ENCODE data around the gene GLUD1. TPM values are rescaled to one million over a fixed set of nuclear protein-coding genes. Genes with fewer than 3 reads are reported as not detected.
"Not testable (repeated sequence)": the region's sequence is repeated elsewhere in the genome, so short reads cannot be mapped to it uniquely, and the experiment has no call there.

GLUD1 gene
- total RNA-seq, 1 donor = 123 TPM

DNA sequence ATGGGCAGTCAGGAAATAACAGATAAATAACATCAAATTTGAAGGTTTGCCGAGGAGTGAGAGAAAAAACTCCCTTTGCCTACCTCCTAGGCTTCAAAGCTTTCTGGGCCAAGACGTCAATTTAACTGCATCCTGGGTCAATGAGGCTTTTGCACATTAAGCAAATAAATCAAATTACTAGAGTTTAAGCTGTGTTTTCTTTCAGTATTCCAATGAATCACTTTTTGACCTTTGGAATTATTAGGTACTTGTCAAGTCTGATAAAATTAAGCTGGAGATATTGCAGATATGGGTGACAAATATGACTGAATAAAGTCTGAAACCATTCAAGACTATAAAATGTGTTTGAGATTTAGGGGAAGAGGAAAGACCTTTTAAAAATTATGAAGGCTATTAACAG, 22.2 kb downstream of the GLUD1 start:
- Histone ChIP-seq H3K4me1 (ENCODE audit: insufficient read depth, low read length) (no peaks in the 10 kb centered on the region), H3K4me3 (ENCODE audit: low read length) (no peak overlapping the region)

DNA sequence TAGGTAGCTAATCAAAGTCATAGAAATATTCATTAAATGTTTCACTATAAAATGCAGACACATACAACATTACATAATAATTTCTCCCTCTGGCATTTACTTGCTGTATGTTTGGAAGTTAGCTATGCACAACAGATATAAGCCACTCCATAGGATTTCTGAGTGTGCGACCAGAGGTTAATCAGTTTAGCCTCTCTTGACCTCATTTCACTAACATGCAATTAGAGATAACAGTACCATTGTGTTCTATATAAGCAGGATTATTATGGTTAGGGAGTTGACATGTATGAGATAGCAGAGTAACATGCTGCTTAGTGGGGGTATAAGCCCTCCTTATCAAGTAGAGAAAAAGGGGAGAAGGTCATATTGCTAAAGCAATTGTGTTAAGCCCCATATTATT, 26.4 kb downstream of the GLUD1 start:
- Histone ChIP-seq H3K4me1 (ENCODE audit: insufficient read depth, low read length) (no peaks in the 10 kb centered on the region), H3K27me3 (ENCODE audit: insufficient read depth, low read length) (no peaks in the 10 kb centered on the region), H3K4me3 (ENCODE audit: low read length) (no peak overlapping the region), H3K9me3 (ENCODE audit: low read depth, low read length) (no peaks in the 10 kb centered on the region)

More for the DNA sequence above, 22.2 kb downstream of the GLUD1 start:
- H3K9me3 ChIP-seq (ENCODE audit: low read depth, low read length) = no peaks in the 10 kb centered on the region
- no peaks in the 10 kb centered on the region for H3K27me3 ChIP-seq (ENCODE audit: insufficient read depth, low read length)

DNA sequence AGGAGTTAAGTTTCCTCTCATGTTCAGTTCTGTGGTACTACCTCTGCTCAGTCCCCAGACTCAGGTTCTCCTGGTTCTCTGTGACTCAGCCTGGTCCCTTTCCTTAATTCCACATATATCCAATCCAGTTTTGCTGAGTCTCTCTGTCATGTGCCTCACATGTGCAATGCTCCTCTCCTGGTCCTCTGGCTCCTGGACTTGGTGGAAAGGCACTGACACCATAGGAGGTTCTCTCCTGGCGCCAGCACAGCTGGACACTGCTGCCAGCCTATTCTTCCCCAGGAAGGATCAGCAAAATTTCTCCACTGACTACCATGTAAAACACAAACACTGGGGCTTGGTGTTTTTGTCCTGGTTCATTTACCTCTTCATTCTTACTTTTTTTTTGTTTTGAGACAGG, 27.8 kb downstream of the GLUD1 start:
- H3K27me3 ChIP-seq (ENCODE audit: insufficient read depth, low read length) = no peaks in the 10 kb centered on the region
- no peaks in the 10 kb centered on the region for H3K9me3 ChIP-seq (ENCODE audit: low read depth, low read length)
- no peaks in the 10 kb centered on the region for H3K4me1 ChIP-seq (ENCODE audit: insufficient read depth, low read length)
- no peak overlapping the region for H3K4me3 ChIP-seq (ENCODE audit: low read length)

DNA sequence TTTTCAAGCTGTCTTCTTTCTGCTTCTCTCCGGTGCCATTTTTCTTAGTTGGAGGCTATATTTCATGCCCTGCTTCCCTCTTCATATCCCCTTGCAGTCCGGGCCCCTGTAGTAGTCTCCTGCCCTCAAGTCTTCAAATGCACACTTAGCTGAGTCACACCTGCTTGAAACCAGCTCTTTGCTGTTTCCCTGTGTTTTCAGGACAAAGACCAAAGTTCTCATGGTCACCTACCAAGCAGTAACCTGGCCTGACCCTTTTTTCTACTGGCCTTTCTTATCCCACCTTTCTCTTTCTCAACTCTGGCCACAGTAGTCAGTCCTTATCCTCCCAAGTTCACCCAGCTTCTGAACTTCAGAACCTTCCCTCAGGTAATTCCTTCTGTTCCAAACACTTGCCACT, 28.5 kb downstream of the GLUD1 start:
- Histone ChIP-seq H3K9me3 (ENCODE audit: low read depth, low read length) (no peaks in the 10 kb centered on the region), H3K4me3 (ENCODE audit: low read length) (no peak overlapping the region), H3K27me3 (ENCODE audit: insufficient read depth, low read length) (no peaks in the 10 kb centered on the region), H3K4me1 (ENCODE audit: insufficient read depth, low read length) (no peaks in the 10 kb centered on the region)

DNA sequence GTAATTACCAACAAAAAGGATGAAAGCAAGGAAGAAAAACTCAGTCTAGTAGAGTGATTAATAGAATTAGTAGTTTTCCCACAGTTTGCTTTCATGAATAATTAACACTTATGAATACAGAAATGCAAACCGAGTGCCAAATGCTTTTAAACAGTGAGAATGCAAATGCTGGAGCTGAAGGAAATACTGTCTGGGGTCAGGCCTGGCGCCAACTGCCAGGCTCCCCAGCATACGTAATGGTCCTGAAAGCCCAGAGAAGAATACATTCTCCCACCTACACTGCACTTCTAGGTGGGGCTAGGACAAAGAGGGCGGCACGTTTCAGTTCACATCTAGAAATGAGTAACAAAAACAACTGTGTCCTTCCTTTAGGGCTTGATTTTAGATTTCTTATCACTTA, 30.0 kb downstream of the GLUD1 start:
- no peaks in the 10 kb centered on the region for H3K4me1 ChIP-seq (ENCODE audit: insufficient read depth, low read length)
- no peaks in the 10 kb centered on the region for H3K27me3 ChIP-seq (ENCODE audit: insufficient read depth, low read length)
- no peak overlapping the region for H3K4me3 ChIP-seq (ENCODE audit: low read length)
- no peaks in the 10 kb centered on the region for H3K9me3 ChIP-seq (ENCODE audit: low read depth, low read length)

DNA sequence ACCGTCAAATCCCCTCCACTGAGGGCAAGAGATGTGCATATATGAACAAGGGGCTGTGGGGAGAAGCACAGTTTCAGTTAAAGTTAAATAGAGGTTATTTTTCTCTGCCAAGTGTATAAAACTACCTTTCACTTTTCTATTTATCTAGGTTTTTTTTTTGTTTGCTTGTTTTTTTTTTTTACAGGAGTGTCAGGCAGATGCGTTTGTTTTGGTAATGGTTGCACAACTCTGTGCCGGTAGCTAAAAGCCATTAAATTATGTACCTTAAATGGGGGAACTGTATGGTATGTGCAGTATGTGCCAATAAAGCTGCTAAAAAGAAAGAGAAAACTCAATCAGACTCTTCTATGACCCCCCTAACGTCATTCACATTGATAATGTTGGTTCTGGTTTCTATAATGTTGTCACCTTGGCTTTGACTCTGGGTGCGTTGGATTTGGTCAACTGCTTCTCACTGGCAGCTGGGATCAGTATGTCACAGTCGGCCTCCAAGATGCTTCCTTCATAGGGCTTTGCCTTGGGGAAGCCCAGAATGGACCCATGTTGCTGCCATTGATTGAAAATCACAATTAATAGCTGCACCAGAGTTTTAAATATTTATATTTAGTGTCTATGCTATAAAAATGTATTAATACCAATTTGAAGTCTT, 34.2 kb downstream of the GLUD1 start:
- no peaks in the 10 kb centered on the region for H3K9me3 ChIP-seq (ENCODE audit: low read depth, low read length)
- H3K4me3 ChIP-seq (ENCODE audit: low read length) = no peak overlapping the region
- peaks cover 2% of the 10 kb centered on the region for H3K4me1 ChIP-seq (ENCODE audit: insufficient read depth, low read length)
- no peaks in the 10 kb centered on the region for H3K27me3 ChIP-seq (ENCODE audit: insufficient read depth, low read length)

DNA sequence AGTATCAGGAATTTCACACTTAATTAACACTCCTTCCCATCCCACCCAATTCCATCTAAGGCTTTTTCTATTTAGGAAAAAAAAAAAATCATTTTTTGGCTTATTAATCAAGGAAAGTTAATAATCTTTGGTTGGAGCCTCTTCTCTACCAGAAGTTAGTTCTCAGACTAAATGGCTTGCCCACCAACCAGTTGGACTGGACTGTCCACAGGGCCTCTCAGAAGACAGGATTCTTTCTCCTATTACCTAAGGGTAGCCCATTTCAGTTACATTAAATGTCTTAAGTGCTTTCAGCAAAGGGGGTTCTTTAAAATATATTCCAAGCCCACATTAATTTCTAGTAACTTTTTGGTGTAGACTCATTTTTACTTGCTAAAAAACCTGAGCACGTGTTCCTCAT, 35.2 kb downstream of the GLUD1 start:
- Histone ChIP-seq H3K9me3 (ENCODE audit: low read depth, low read length) (no peaks in the 10 kb centered on the region), H3K4me1 (ENCODE audit: insufficient read depth, low read length) (peaks cover 12% of the 10 kb centered on the region), H3K4me3 (ENCODE audit: low read length) (no peak overlapping the region)

DNA sequence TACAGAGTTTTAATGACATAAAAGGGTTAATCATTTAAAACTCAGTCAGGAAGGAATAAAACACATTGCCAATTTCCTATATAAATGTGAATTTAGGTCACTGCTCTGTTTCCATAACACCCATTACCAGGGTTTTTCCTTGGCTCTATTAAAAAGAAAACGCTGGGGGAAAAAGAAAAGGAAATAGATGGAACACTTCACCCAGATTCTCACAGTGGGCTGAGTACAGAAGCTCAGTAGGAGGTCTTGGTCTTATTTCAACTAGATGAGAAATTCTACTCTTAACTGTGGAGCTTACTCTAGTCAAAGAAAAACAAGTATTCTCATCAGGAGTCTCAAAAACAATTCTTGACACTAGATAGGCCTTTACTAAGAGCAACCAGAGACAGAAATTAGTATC, 36.5 kb downstream of the GLUD1 start:
- Histone ChIP-seq H3K27me3 (ENCODE audit: insufficient read depth, low read length) (no peaks in the 10 kb centered on the region), H3K4me1 (ENCODE audit: insufficient read depth, low read length) (peaks cover 12% of the 10 kb centered on the region), H3K4me3 (ENCODE audit: low read length) (no peak overlapping the region), H3K9me3 (ENCODE audit: low read depth, low read length) (no peaks in the 10 kb centered on the region)

More for the DNA sequence above, 35.2 kb downstream of the GLUD1 start:
- H3K27me3 ChIP-seq (ENCODE audit: insufficient read depth, low read length) = no peaks in the 10 kb centered on the region

DNA sequence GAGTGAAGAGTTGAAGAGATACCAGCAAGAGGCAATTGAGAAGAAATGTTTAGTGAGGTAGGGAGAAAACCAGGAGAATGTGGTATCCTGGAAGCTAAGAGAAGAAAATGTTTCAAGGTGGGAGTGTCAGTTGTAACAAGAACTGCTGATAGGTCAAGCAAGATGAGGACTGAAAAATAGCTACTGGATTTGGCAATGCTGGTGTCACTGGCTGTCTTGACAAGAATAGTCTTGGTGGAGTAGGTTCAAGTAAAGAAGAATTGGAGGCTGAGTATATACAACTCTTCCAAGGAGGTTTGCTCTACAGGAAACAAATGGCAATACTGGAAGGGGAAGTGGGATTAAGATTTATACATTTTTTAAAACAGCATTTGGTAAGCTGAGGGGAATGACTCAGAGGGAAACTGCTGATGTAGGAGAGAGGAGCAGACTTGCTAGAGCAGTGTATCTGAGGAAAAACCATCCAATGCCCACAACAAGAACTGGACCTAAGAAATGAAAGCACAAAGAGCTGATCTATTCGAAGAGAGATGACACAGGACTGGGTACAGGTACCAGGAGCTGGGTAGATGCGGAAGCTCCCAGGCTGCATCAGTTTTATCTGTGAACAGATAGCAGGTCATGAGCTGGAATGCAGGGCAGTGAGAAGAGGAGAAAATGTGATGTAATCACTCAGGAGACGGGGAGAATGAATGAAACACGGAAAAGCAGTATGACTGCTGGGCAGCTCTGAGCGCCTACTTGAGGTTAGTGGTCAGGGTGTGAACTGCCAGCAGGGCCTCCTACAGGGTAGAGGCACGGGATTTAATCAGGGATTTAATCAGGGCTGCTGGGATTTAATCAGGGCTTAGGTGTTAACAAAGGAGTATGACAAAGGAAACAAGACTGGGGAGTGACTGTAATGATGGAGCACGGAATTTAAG, 40.0 kb downstream of the GLUD1 start:
- Histone ChIP-seq H3K27me3 (ENCODE audit: insufficient read depth, low read length) (no peaks in the 10 kb centered on the region), H3K9me3 (ENCODE audit: low read depth, low read length) (no peaks in the 10 kb centered on the region), H3K4me3 (ENCODE audit: low read length) (no peak overlapping the region), H3K4me1 (ENCODE audit: insufficient read depth, low read length) (peaks cover 12% of the 10 kb centered on the region)

DNA sequence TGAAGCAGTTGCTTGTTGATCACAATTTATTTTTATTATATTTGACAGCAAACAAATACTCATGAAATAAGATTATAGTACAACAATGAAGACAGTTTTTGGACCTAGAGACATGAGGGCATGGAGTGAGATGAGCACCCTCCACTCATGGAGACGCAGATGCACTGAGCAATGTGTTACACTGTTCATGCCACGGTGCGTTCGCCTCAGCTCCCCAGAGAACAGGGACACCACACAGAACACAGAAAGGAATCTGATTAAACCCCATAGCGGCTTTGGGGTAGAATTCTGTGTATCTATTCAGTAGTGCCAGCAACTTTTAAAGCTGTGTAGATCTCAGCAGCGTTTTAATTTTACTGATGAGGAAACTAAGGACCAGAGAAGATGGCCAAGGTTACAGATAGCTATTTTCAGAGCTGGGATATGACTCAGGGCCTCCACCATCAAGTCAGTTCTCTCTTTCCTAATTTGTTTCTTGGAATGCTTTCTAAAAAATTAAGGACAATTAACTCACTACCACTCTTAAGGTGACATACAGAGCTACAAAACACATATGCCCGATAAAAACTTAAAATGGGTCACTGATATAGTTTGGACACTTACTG, 41.0 kb downstream of the GLUD1 start:
- peaks cover 12% of the 10 kb centered on the region for H3K4me1 ChIP-seq (ENCODE audit: insufficient read depth, low read length)
- no peaks in the 10 kb centered on the region for H3K9me3 ChIP-seq (ENCODE audit: low read depth, low read length)
- H3K27me3 ChIP-seq (ENCODE audit: insufficient read depth, low read length) = no peaks in the 10 kb centered on the region
- H3K4me3 ChIP-seq (ENCODE audit: low read length) = no peak overlapping the region

DNA sequence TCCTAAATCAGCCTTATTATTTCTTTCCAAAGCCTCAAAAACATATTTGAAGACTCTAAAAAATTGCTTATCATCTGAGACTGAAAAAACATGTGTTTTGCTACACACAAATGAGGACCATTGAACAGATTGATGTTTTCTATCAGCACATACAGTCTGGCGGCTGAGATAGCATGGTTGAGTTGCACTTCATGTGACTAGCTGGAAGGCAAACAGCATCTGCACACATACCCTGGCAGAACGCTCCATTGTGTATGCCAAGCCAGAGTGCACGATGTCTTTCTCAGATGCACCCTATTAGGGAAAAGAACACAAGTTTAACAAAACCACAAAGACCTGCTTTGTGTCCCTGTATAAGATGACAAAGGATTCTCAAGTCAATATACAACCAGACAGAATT, 41.5 kb downstream of the GLUD1 start:
- Histone ChIP-seq H3K27me3 (ENCODE audit: insufficient read depth, low read length) (no peaks in the 10 kb centered on the region), H3K4me3 (ENCODE audit: low read length) (no peak overlapping the region), H3K9me3 (ENCODE audit: low read depth, low read length) (no peaks in the 10 kb centered on the region), H3K4me1 (ENCODE audit: insufficient read depth, low read length) (peaks cover 12% of the 10 kb centered on the region)

DNA sequence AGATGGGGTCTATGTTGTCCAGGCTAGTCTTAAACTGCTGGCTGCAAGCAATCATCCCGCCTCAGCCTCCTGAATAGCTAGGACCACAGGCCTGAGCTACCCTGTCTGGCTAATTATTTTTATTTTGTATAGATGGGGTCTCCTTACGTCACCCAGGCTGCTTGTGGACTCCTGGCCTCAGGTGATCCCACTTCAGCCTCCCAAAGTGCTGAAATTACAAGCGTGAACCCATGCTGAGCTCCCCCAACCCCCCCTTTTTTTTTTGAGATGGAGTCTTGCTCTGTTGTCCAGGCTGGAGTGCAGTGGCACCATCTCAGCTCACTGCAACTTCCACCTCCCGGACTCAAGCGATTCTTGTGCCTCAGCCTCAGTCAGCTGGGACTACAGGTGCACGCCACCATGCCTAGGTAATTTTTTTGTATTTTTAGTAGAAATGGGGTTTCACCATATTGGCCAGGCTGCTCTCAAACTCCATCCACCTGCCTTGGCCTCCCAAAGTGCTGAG, 49.2 kb downstream of the GLUD1 start:
- no peaks in the 10 kb centered on the region for H3K9me3 ChIP-seq (ENCODE audit: low read depth, low read length)
- H3K4me3 ChIP-seq (ENCODE audit: low read length) = no peak overlapping the region
- H3K4me1 ChIP-seq (ENCODE audit: insufficient read depth, low read length) = no peaks in the 10 kb centered on the region
- H3K27me3 ChIP-seq (ENCODE audit: insufficient read depth, low read length) = no peaks in the 10 kb centered on the region

DNA sequence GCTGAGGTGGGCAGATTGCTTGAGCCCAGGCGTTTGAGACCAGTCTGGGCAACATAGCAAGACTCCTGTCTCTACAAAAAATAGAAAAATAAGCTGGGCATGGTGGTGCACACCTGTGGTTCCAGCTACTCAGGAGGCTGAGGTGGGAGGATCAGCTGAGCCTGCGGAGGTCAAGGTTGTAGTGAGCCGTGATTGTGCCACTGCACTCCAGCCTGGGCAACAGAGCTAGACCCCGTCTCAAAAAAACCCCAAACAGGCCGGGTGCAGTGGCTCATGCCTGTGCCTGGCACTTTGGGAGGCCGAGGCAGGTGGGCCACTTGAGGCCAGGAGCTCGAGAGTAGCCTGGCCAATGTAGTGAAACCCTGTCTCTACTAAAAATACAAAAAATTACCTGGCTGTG, 51.1 kb downstream of the GLUD1 start:
- not testable (repeated sequence) for H3K27me3 ChIP-seq (ENCODE audit: insufficient read depth, low read length); H3K9me3 ChIP-seq (ENCODE audit: low read depth, low read length); H3K4me3 ChIP-seq (ENCODE audit: low read length); H3K4me1 ChIP-seq (ENCODE audit: insufficient read depth, low read length)

DNA sequence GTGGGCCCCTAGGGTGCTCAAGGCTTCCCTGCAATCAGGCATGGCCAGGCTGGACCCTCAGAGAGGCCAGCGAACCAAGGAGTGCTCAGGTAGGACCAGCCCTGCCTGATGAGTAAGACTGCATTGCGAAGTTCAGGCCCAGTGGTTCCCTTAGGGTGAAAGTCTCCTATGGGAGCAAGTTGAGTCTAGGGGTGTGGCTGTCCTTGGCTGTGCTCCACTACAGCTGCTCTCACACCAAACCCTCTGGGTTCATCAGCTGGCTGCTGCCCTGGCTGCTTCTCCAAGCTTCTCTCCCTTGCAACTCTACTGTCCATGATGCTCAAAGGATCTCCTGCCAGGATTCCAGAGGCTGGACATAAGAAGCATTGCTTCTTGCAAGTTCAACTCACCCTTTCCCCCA, 55.9 kb downstream of the GLUD1 start:
- H3K4me3 ChIP-seq (ENCODE audit: low read length) = no peak overlapping the region
- H3K4me1 ChIP-seq (ENCODE audit: insufficient read depth, low read length) = no peaks in the 10 kb centered on the region
- H3K9me3 ChIP-seq (ENCODE audit: low read depth, low read length) = no peaks in the 10 kb centered on the region
- H3K27me3 ChIP-seq (ENCODE audit: insufficient read depth, low read length) = no peaks in the 10 kb centered on the region

DNA sequence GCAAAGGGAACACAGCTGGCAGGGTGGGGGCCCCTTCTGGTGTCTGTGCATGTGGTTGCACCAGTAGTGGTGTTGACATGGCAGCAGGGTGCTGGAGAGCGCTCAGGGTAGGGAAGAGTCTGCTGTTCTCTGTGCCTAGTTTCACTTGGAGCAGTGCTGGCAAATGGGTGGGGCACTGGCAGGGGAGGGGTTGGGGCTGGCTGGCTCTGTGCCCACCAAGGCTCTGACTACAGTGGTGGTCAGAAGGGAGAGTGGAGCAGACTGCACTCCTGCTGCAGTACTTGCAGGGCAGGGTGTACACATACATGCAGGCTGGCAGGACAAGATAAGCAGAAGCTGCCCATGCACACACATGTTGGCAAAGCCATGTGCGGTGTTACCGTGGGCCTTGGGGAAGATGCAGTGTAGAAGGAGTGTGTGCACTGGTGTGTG, 56.3 kb downstream of the GLUD1 start:
- no peaks in the 10 kb centered on the region for H3K27me3 ChIP-seq (ENCODE audit: insufficient read depth, low read length)
- no peak overlapping the region for H3K4me3 ChIP-seq (ENCODE audit: low read length)
- no peaks in the 10 kb centered on the region for H3K4me1 ChIP-seq (ENCODE audit: insufficient read depth, low read length)
- H3K9me3 ChIP-seq (ENCODE audit: low read depth, low read length) = no peaks in the 10 kb centered on the region

Data from mononuclear cell (primary cell).